Measurements from ENCODE around the gene BCL2L12. TPM values are rescaled to one million over a fixed set of nuclear protein-coding genes. Genes with fewer than 3 reads are reported as not detected.
A peak's percentile ranks its signal among the peaks of the same experiment; 100 is the strongest.

The BCL2L12 gene
- total RNA-seq, 1 experiment from 2014 or later, result 42.5 TPM

GRCh38 chr19:49691243-49692146 lies 25.8 kb downstream of the BCL2L12 start:
- Histone ChIP-seq H3K4me3 (ENCODE audit: insufficient read depth, low read depth, low read length) (peak overlapping the region; percentile 74), H3K27me3 (ENCODE audit: control insufficient read depth, insufficient read depth, low read length) (no peaks in the 10 kb centered on the region), H3K36me3 (replicated peaks; ENCODE audit: control insufficient read depth, insufficient read depth, low read length) (peaks cover 8% of the 10 kb centered on the region)
- DNase-seq, result peak; percentile 92

DNA sequence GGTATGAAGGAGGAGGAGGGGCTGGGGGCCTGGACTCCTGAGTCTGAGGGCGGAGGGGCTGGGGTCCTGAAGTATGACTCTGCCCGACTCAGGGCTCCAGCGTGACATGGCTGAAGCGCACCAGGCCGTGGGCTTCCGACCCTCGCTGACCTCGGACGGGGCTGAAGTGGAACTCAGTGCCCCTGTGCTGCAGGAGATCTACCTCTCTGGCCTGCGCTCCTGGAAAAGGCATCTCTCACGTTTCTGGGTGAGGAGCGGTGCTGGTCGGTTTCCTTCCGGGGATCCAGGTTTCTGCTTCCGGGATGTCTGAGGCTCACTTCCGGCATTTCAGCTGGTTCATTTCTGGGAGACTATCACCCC lies 26.4 kb downstream of the BCL2L12 start:
- H3K27me3 ChIP-seq (ENCODE audit: control insufficient read depth, insufficient read depth, low read length), result no peaks in the 10 kb centered on the region
- H3K36me3 ChIP-seq (replicated peaks; ENCODE audit: control insufficient read depth, insufficient read depth, low read length), result peaks cover 7% of the 10 kb centered on the region
- peak; percentile 46 for DNase-seq
- no peak overlapping the region for H3K4me3 ChIP-seq (ENCODE audit: insufficient read depth, low read depth, low read length)

DNA sequence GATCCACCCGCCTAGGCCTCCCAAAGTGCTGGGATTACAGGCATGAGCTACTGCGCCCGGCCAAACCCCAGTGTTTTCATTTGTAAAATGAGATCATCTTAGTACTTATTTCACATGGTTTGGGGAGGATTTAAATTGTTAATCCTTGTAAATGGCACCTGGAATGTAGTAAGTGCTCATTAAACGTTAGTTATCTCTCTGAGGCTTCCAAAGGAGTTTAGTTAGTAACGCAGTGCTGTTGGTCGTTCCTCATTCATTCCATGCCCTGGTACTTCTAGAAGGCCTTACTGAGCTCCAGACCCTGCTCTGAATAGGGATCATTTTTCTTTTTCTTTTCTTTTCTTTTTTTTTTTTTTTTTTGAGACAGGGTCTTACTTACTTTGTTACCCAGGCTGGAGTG lies 30.4 kb downstream of the BCL2L12 start:
- Histone ChIP-seq H3K4me3 (ENCODE audit: insufficient read depth, low read depth, low read length) (no peak overlapping the region), H3K27me3 (ENCODE audit: control insufficient read depth, insufficient read depth, low read length) (no peaks in the 10 kb centered on the region), H3K36me3 (replicated peaks; ENCODE audit: control insufficient read depth, insufficient read depth, low read length) (peaks cover 6% of the 10 kb centered on the region)
- DNase-seq, result no peak

DNA sequence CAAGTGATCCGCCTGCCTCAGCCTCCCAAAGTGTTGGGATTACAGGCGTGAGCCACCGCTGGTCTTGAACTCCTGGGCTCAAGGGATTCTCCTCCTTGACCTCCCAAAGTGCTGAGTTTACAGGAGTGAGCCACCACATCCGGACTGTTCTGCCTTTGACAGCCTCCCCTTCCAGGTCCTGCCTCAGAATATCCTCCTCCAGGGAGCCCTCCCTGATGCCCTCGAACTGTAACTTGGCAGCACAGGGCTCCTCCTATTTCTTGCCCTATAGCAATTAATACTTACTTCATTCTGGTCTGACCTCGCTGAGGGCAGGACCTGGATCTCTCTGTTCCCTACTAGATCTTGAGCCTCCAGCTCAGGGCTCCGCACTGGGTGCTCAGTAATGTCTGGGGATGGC lies 31.1 kb downstream of the BCL2L12 start:
- H3K36me3 ChIP-seq (replicated peaks; ENCODE audit: control insufficient read depth, insufficient read depth, low read length), result peaks cover 6% of the 10 kb centered on the region
- no peaks in the 10 kb centered on the region for H3K27me3 ChIP-seq (ENCODE audit: control insufficient read depth, insufficient read depth, low read length)
- H3K4me3 ChIP-seq (ENCODE audit: insufficient read depth, low read depth, low read length), result no peak overlapping the region
- no peak for DNase-seq

DNA sequence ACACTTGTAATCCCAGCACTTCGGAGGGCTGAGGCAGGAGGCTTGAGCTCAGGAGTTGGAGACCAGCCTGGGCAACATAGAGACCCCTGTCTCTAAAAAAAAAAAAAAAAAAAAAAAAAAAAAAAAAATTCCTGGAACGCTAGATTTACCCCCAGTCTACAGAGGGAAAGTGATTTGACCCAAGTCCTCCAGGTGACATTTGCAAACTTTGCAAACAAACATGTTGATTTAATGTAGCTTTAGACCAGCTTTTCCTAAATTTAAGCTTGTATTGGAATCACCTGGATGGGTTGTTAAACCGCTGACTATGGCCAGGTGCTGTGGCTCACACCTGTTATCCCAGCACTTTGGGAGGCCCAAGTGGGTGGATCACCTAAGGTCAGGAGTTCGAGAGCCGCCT lies 33.6 kb downstream of the BCL2L12 start:
- DNase-seq, result no peak
- no peak overlapping the region for H3K4me3 ChIP-seq (ENCODE audit: insufficient read depth, low read depth, low read length)
- no peaks in the 10 kb centered on the region for H3K27me3 ChIP-seq (ENCODE audit: control insufficient read depth, insufficient read depth, low read length)
- H3K36me3 ChIP-seq (replicated peaks; ENCODE audit: control insufficient read depth, insufficient read depth, low read length), result peaks cover 4% of the 10 kb centered on the region

- Histone ChIP-seq H3K4me3 (ENCODE audit: insufficient read depth, low read depth, low read length) (no peak overlapping the region), H3K27me3 (ENCODE audit: control insufficient read depth, insufficient read depth, low read length) (no peaks in the 10 kb centered on the region), H3K36me3 (replicated peaks; ENCODE audit: control insufficient read depth, insufficient read depth, low read length) (peaks cover 7% of the 10 kb centered on the region)
- DNase-seq, result no peak
These were observed 34.8 kb downstream of the BCL2L12 start for GRCh38 chr19:49700563-49700962.

DNA sequence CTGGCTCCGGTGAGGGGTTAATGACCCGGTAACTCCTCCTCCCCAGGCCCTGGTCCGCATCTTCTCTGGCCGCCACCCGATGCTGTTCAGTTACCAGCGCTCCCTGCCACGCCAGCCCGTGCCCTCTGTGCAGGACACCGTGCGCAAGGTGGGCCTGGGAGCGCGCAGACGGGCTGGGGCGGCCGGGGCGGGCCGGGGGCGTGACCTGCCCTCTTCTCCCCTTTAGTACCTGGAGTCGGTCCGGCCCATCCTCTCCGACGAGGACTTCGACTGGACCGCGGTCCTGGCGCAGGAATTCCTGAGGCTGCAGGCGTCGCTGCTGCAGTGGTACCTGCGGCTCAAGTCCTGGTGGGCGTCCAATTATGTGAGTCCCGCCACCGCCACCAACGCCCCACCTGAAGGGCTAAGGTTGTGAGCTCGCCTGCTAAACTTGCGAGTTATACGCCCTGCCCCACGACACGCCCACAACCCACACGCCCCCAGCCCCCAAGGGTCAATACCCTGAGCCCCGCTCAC lies 35.6 kb downstream of the BCL2L12 start:
- Histone ChIP-seq H3K27me3 (ENCODE audit: control insufficient read depth, insufficient read depth, low read length) (no peaks in the 10 kb centered on the region), H3K36me3 (replicated peaks; ENCODE audit: control insufficient read depth, insufficient read depth, low read length) (peaks cover 8% of the 10 kb centered on the region), H3K4me3 (ENCODE audit: insufficient read depth, low read depth, low read length) (no peak overlapping the region)
- peak; percentile 35 for DNase-seq

DNA sequence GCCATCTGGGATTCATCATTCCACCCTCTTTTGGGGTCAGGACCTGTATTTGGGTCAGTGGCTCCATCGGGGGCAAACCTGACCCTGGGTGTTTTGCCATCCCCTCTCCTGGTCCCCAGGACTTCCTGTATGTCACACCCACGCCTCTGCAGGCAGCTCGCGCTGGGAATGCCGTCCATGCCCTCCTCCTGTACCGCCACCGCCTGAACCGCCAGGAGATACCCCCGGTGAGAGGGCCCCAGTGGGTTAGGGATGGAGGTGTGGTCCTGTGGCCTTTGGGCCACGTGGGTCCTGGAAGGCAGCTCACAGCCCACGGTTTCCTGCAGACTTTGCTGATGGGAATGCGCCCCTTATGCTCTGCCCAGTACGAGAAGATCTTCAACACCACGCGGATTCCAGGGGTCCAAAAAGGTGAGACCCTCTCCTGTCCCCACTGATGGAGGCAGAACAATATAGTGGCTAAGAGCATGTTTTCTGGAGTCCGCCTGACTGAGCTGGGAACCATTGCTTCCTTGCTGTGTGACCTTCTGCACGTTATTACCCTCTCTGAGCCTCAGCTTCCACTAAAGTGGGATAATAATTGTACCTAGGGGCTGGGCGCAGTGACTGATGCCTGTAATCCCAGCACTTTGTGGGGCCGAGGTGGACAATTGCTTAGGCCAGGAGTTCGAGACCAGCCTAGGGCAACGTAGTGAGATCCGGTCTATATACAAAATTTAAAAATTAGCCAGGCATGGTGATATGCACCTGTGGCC lies 39.3 kb downstream of the BCL2L12 start:
- Histone ChIP-seq H3K36me3 (replicated peaks; ENCODE audit: control insufficient read depth, insufficient read depth, low read length) (peaks cover 5% of the 10 kb centered on the region), H3K4me3 (ENCODE audit: insufficient read depth, low read depth, low read length) (no peak overlapping the region), H3K27me3 (ENCODE audit: control insufficient read depth, insufficient read depth, low read length) (no peaks in the 10 kb centered on the region)
- no peak for DNase-seq

- peaks cover 5% of the 10 kb centered on the region for H3K36me3 ChIP-seq (replicated peaks; ENCODE audit: control insufficient read depth, insufficient read depth, low read length)
- H3K27me3 ChIP-seq (ENCODE audit: control insufficient read depth, insufficient read depth, low read length), result no peaks in the 10 kb centered on the region
- H3K4me3 ChIP-seq (ENCODE audit: insufficient read depth, low read depth, low read length), result no peak overlapping the region
- DNase-seq, result no peak
These were observed 40.2 kb downstream of the BCL2L12 start for GRCh38 chr19:49705919-49706318.

- H3K36me3 ChIP-seq (replicated peaks; ENCODE audit: control insufficient read depth, insufficient read depth, low read length), result peaks cover 4% of the 10 kb centered on the region
- no peak for DNase-seq
- no peak overlapping the region for H3K4me3 ChIP-seq (ENCODE audit: insufficient read depth, low read depth, low read length)
- H3K27me3 ChIP-seq (ENCODE audit: control insufficient read depth, insufficient read depth, low read length), result no peaks in the 10 kb centered on the region
These were observed 44.7 kb downstream of the BCL2L12 start for GRCh38 chr19:49710372-49710951.

GRCh38 chr19:49712397-49712859 lies 46.7 kb downstream of the BCL2L12 start:
- H3K4me3 ChIP-seq (ENCODE audit: insufficient read depth, low read depth, low read length), result peak overlapping the region; percentile 25; the same call in 1 of the 2 replicates
- peak; percentile 92 for DNase-seq

DNA sequence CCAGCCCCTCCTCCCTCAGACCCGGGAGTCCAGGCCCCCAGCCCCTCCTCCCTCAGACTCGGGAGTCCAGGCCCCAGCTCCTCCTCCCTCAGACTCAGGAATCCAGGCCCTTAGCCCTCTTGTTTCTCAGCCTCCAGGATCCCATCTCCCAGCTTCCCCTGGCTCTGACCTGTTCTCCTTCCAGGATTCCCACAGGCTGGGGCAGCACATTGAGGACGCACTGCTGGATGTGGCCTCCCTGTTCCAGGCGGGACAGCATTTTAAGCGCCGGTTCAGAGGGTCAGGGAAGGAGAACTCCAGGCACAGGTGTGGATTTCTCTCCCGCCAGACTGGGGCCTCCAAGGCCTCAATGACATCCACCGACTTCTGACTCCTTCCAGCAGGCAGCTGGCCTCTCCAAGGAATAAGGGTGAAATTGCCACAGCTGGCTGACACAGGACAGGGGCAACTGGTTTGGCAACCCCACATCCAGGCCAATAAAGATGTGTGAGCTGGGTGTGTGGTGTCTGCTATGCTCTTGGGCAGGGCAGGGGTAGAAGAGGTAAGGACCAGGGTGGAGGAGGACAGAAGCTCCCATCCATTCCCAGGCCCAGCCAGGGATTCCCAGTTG lies 47.6 kb downstream of the BCL2L12 start:
- H3K36me3 ChIP-seq (replicated peaks; ENCODE audit: control insufficient read depth, insufficient read depth, low read length), result peaks cover 3% of the 10 kb centered on the region
- no peak overlapping the region for H3K4me3 ChIP-seq (ENCODE audit: insufficient read depth, low read depth, low read length)
- H3K27me3 ChIP-seq (ENCODE audit: control insufficient read depth, insufficient read depth, low read length), result no peaks in the 10 kb centered on the region
- no peak for DNase-seq

More at GRCh38 chr19:49712397-49712859, 46.7 kb downstream of the BCL2L12 start:
- no peaks in the 10 kb centered on the region for H3K27me3 ChIP-seq (ENCODE audit: control insufficient read depth, insufficient read depth, low read length)
- peaks cover 3% of the 10 kb centered on the region for H3K36me3 ChIP-seq (replicated peaks; ENCODE audit: control insufficient read depth, insufficient read depth, low read length)

GRCh38 chr19:49716154-49716553 lies 50.4 kb downstream of the BCL2L12 start:
- peaks cover 1% of the 10 kb centered on the region for H3K36me3 ChIP-seq (replicated peaks; ENCODE audit: control insufficient read depth, insufficient read depth, low read length)
- no peak for DNase-seq
- H3K4me3 ChIP-seq (ENCODE audit: insufficient read depth, low read depth, low read length), result no peak overlapping the region
- no peaks in the 10 kb centered on the region for H3K27me3 ChIP-seq (ENCODE audit: control insufficient read depth, insufficient read depth, low read length)

GRCh38 chr19:49718511-49718910 lies 52.8 kb downstream of the BCL2L12 start:
- H3K27me3 ChIP-seq (ENCODE audit: control insufficient read depth, insufficient read depth, low read length), result no peaks in the 10 kb centered on the region
- H3K4me3 ChIP-seq (ENCODE audit: insufficient read depth, low read depth, low read length), result no peak overlapping the region
- H3K36me3 ChIP-seq (replicated peaks; ENCODE audit: control insufficient read depth, insufficient read depth, low read length), result no peaks in the 10 kb centered on the region; the same call in 1 of the 2 replicates
- no peak for DNase-seq
